ENCODE measurements around the gene PSAT1. TPM values are rescaled to one million over a fixed set of nuclear protein-coding genes. Genes with fewer than 3 reads are reported as not detected.

Gene PSAT1
- total and polyA plus RNA-seq, 4 donors, result 0.56 to 4.1 (median 2.2) TPM

GRCh38 chr9:78365748-78366697 lies 69.1 kb downstream of the PSAT1 start:
- 35 to 39% methylated on average over 4 of the region's 4 CpGs for WGBS, 2 donors
- intact Hi-C loops (cut with DNase I), result loop anchor here (5.0 kb wide), 2 partner anchors 94 to 104 kb away; no protein-coding TSS in a partner anchor
- H3K4me3 ChIP-seq (ENCODE audit: low read length in 2 of 2), result no peak overlapping the region

GRCh38 chr9:78366827-78367226 lies 69.9 kb downstream of the PSAT1 start:
- Histone ChIP-seq H3K4me3 (ENCODE audit: low read length in 2 of 2) (no peak overlapping the region), H3K36me3 (ENCODE audit: control insufficient read depth in 1 of 2, insufficient read depth in 2 of 2, low read length in 1 of 2) (no peaks in the 10 kb centered on the region), H3K27me3 (ENCODE audit: control insufficient read depth in 1 of 2, insufficient read depth in 2 of 2, low read length in 1 of 2) (no peaks in the 10 kb centered on the region), H3K9me3 (ENCODE audit: control insufficient read depth, low read length) (no peaks in the 10 kb centered on the region), H3K27ac (ENCODE audit: low read depth in 1 of 2, low read length in 2 of 2) (no peak overlapping the region), H3K4me1 (ENCODE audit: control insufficient read depth in 1 of 2, insufficient read depth in 2 of 2, low read length in 2 of 2) (no peaks in the 10 kb centered on the region)
- no peak for DNase-seq
- WGBS, 2 donors, result 64 to 66% methylated on average over 3 of the region's 3 CpGs
- intact Hi-C loops (cut with DNase I), result loop anchor here (5.0 kb wide), 2 partner anchors 95 to 105 kb away; no protein-coding TSS in a partner anchor
- no peak for ATAC-seq (ENCODE audit: low FRiP score)

More at GRCh38 chr9:78365748-78366697, 69.1 kb downstream of the PSAT1 start:
- no peaks in the 10 kb centered on the region for H3K36me3 ChIP-seq (ENCODE audit: control insufficient read depth in 1 of 2, insufficient read depth in 2 of 2, low read length in 1 of 2)
- ATAC-seq (ENCODE audit: low FRiP score) (no peak), DNase-seq (no peak)
- H3K27me3 ChIP-seq (ENCODE audit: control insufficient read depth in 1 of 2, insufficient read depth in 2 of 2, low read length in 1 of 2), result no peaks in the 10 kb centered on the region
- H3K9me3 ChIP-seq (ENCODE audit: control insufficient read depth, low read length), result no peaks in the 10 kb centered on the region
- no peak overlapping the region for H3K27ac ChIP-seq (ENCODE audit: low read depth in 1 of 2, low read length in 2 of 2)
- no peaks in the 10 kb centered on the region for H3K4me1 ChIP-seq (ENCODE audit: control insufficient read depth in 1 of 2, insufficient read depth in 2 of 2, low read length in 2 of 2)

GRCh38 chr9:78368236-78368635 lies 71.3 kb downstream of the PSAT1 start:
- no peaks in the 10 kb centered on the region for H3K36me3 ChIP-seq (ENCODE audit: control insufficient read depth in 1 of 2, insufficient read depth in 2 of 2, low read length in 1 of 2)
- no peak overlapping the region for H3K4me3 ChIP-seq (ENCODE audit: low read length in 2 of 2)
- intact Hi-C loops (cut with DNase I), result loop anchor here (5.0 kb wide), 2 partner anchors 96 to 106 kb away; no protein-coding TSS in a partner anchor
- no peak overlapping the region for H3K27ac ChIP-seq (ENCODE audit: low read depth in 1 of 2, low read length in 2 of 2)
- no peaks in the 10 kb centered on the region for H3K4me1 ChIP-seq (ENCODE audit: control insufficient read depth in 1 of 2, insufficient read depth in 2 of 2, low read length in 2 of 2)
- H3K27me3 ChIP-seq (ENCODE audit: control insufficient read depth in 1 of 2, insufficient read depth in 2 of 2, low read length in 1 of 2), result no peaks in the 10 kb centered on the region
- 72 to 94% methylated on average over 6 of the region's 6 CpGs for WGBS, 2 donors
- ATAC-seq (ENCODE audit: low FRiP score) (no peak), DNase-seq (no peak)
- no peaks in the 10 kb centered on the region for H3K9me3 ChIP-seq (ENCODE audit: control insufficient read depth, low read length)

GRCh38 chr9:78369639-78370219 lies 72.8 kb downstream of the PSAT1 start:
- Histone ChIP-seq H3K9me3 (ENCODE audit: control insufficient read depth, low read length) (no peaks in the 10 kb centered on the region), H3K27ac (ENCODE audit: low read depth in 1 of 2, low read length in 2 of 2) (no peak overlapping the region), H3K27me3 (ENCODE audit: control insufficient read depth in 1 of 2, insufficient read depth in 2 of 2, low read length in 1 of 2) (no peaks in the 10 kb centered on the region), H3K36me3 (ENCODE audit: control insufficient read depth in 1 of 2, insufficient read depth in 2 of 2, low read length in 1 of 2) (no peaks in the 10 kb centered on the region), H3K4me3 (ENCODE audit: low read length in 2 of 2) (no peak overlapping the region), H3K4me1 (ENCODE audit: control insufficient read depth in 1 of 2, insufficient read depth in 2 of 2, low read length in 2 of 2) (no peaks in the 10 kb centered on the region)
- peak; percentile 65 to 84 for DNase-seq
- WGBS, 2 donors, result 24 to 27% methylated on average over 8 of the region's 8 CpGs
- intact Hi-C loops (cut with DNase I), result loop anchor here (5.0 kb wide), 2 partner anchors 97 to 107 kb away; no protein-coding TSS in a partner anchor
- ATAC-seq (ENCODE audit: low FRiP score), result peak; percentile 61

GRCh38 chr9:78370991-78371390 lies 74.1 kb downstream of the PSAT1 start:
- Histone ChIP-seq H3K4me3 (ENCODE audit: low read length in 2 of 2) (no peak overlapping the region), H3K27me3 (ENCODE audit: control insufficient read depth in 1 of 2, insufficient read depth in 2 of 2, low read length in 1 of 2) (no peaks in the 10 kb centered on the region), H3K4me1 (ENCODE audit: control insufficient read depth in 1 of 2, insufficient read depth in 2 of 2, low read length in 2 of 2) (no peaks in the 10 kb centered on the region), H3K36me3 (ENCODE audit: control insufficient read depth in 1 of 2, insufficient read depth in 2 of 2, low read length in 1 of 2) (no peaks in the 10 kb centered on the region), H3K9me3 (ENCODE audit: control insufficient read depth, low read length) (no peaks in the 10 kb centered on the region), H3K27ac (ENCODE audit: low read depth in 1 of 2, low read length in 2 of 2) (no peak overlapping the region)
- intact Hi-C loops (cut with DNase I), result loop anchor here in 1 of 2 donors (5.0 kb wide), 1 partner anchor 109 kb away; no protein-coding TSS in a partner anchor
- ATAC-seq (ENCODE audit: low FRiP score) (no peak), DNase-seq (no peak)
- 69 to 71% methylated on average over 7 of the region's 7 CpGs for WGBS, 2 donors

- Histone ChIP-seq H3K4me3 (ENCODE audit: low read length in 2 of 2) (no peak overlapping the region), H3K27ac (ENCODE audit: low read depth in 1 of 2, low read length in 2 of 2) (no peak overlapping the region), H3K27me3 (ENCODE audit: control insufficient read depth in 1 of 2, insufficient read depth in 2 of 2, low read length in 1 of 2) (peaks cover 0 to 2% of the 10 kb centered on the region in 2 donors), H3K9me3 (ENCODE audit: control insufficient read depth, low read length) (no peaks in the 10 kb centered on the region), H3K36me3 (ENCODE audit: control insufficient read depth in 1 of 2, insufficient read depth in 2 of 2, low read length in 1 of 2) (no peaks in the 10 kb centered on the region), H3K4me1 (ENCODE audit: control insufficient read depth in 1 of 2, insufficient read depth in 2 of 2, low read length in 2 of 2) (no peaks in the 10 kb centered on the region)
- DNase-seq (no peak), ATAC-seq (ENCODE audit: low FRiP score) (no peak)
- 72 to 80% methylated on average over 7 of the region's 7 CpGs for WGBS, 2 donors
- intact Hi-C loops (cut with DNase I), result loop anchor here in 1 of 2 donors (5.0 kb wide), 1 partner anchor 110 kb away; no protein-coding TSS in a partner anchor
Measured at GRCh38 chr9:78371981-78372380, 75.1 kb downstream of the PSAT1 start.

Other genes with a start within 250 kb of the PSAT1 start
- 10 to 100 TPM in 1 of 2 donors, 1 to 10 TPM in 1; 9.6 to 14.7 TPM for gene CEP78, start 61.0 kb upstream of the PSAT1 start, total RNA-seq
- gene CEP78, start 61.0 kb upstream of the PSAT1 start, polyA plus RNA-seq, result 1 to 10 TPM; 3.8 to 4.9 TPM